HEK293 (cell line): ENCODE data around the gene MICAL3.

ENCODE experiments used
- CTCF ChIA-PET: fragments of 350-600 bp; formaldehyde crosslinking; extraction: SDS; loops from one replicate; lab custom pipeline; 2021; ENCODE audit warnings: antibody characterized with exemption; lab: Yijun Ruan, JAX
- POLR2A ChIA-PET: fragments of 300-600 bp; formaldehyde crosslinking; extraction: SDS; loops from one replicate; lab custom pipeline; 2020; ENCODE audit warnings: antibody characterized with exemption, inconsistent platforms; lab: Yijun Ruan, JAX
- H3K27ac ChIP-seq: fragments of 200-500 bp; sonication (Bioruptor generic); 2 replicates; pipeline ENCODE4 v1.5.1; 2014; ENCODE audit warnings: low read depth, low read length, control low read depth, inconsistent platforms; ENCODE audit errors: extremely low read depth
- H3K36me3 ChIP-seq, 2 experiments: fragments of 200-500 bp in 1 of 2; sonication (Bioruptor generic) in 1 of 2; 1 replicate in 1 of 2; 2 replicates in 1 of 2; pipeline ENCODE4 v1.5.1; 2014 to 2017; ENCODE audit warnings: inconsistent platforms in 2 of 2, low read length in 2 of 2; ENCODE audit not compliant: control insufficient read depth in 2 of 2, insufficient read depth in 1 of 2
- H3K4me1 ChIP-seq: fragments of 200-500 bp; sonication (Bioruptor generic); 2 replicates; pipeline ENCODE4 v1.5.1; 2014; ENCODE audit warnings: mild to moderate bottlenecking, low read length, inconsistent platforms; ENCODE audit not compliant: control insufficient read depth, insufficient read depth
- H3K4me3 ChIP-seq: 2 replicates; pipeline ENCODE4 v1.5.1; 2011; ENCODE audit warnings: low read depth, mild to moderate bottlenecking, control low read depth, low read length, moderate library complexity
- H3K9me3 ChIP-seq: fragments of 200-500 bp; sonication (Bioruptor generic); 2 replicates; pipeline ENCODE4 v1.5.1; 2014; ENCODE audit warnings: low read depth, low read length, inconsistent platforms; ENCODE audit not compliant: control insufficient read depth, insufficient read depth
- BCL11A ChIP-seq: fragments of 450-650 bp; formaldehyde crosslinking; IDR thresholded peaks from 2 replicates; pipeline ENCODE4 v1.5.1; 2016; ENCODE audit warnings: low read depth, missing biosample characterization, missing genetic modification characterization
- GLI4 ChIP-seq: fragments of 450-650 bp; formaldehyde crosslinking; IDR thresholded peaks from 2 replicates; pipeline ENCODE4 v1.5.1; 2016; ENCODE audit warnings: missing biosample characterization, missing genetic modification characterization
- OSR2 ChIP-seq: fragments of 450-650 bp; formaldehyde crosslinking; IDR thresholded peaks from 2 replicates; pipeline ENCODE4 v1.5.1; 2016; ENCODE audit warnings: missing biosample characterization, missing genetic modification characterization
- RBAK ChIP-seq: fragments of 450-650 bp; formaldehyde crosslinking; IDR thresholded peaks from 2 replicates; pipeline ENCODE4 v1.5.1; 2016; ENCODE audit warnings: missing biosample characterization, missing genetic modification characterization
- REPIN1 ChIP-seq: fragments of 450-650 bp; formaldehyde crosslinking; IDR thresholded peaks from 2 replicates; pipeline ENCODE4 v1.5.1; 2017; ENCODE audit warnings: missing biosample characterization, missing genetic modification characterization, low read depth
- SP2 ChIP-seq: fragments of 450-650 bp; formaldehyde crosslinking; IDR thresholded peaks from 2 replicates; pipeline ENCODE4 v1.5.1; 2016; ENCODE audit warnings: missing biosample characterization, missing genetic modification characterization
- ZFP41 ChIP-seq: fragments of 450-650 bp; formaldehyde crosslinking; IDR thresholded peaks from 2 replicates; pipeline ENCODE4 v1.5.1; 2016; ENCODE audit warnings: missing biosample characterization, missing genetic modification characterization, borderline replicate concordance
- ZNF174 ChIP-seq: fragments of 450-650 bp; formaldehyde crosslinking; IDR thresholded peaks from 2 replicates; pipeline ENCODE4 v1.5.0; 2017; ENCODE audit warnings: missing biosample characterization, mild to moderate bottlenecking, missing genetic modification characterization
- ZNF184 ChIP-seq: fragments of 450-650 bp; IDR thresholded peaks from 2 replicates; pipeline ENCODE4 v1.5.1; 2018; ENCODE audit warnings: missing biosample characterization, mild to moderate bottlenecking, missing genetic modification characterization
- ZNF2 ChIP-seq: fragments of 450-650 bp; formaldehyde crosslinking; IDR thresholded peaks from 2 replicates; pipeline ENCODE4 v1.5.1; 2016; ENCODE audit warnings: missing biosample characterization, missing genetic modification characterization
- ZNF202 ChIP-seq: fragments of 450-650 bp; formaldehyde crosslinking; IDR thresholded peaks from 2 replicates; pipeline ENCODE4 v1.5.1; 2016; ENCODE audit warnings: missing biosample characterization, missing genetic modification characterization, borderline replicate concordance
- ZNF221 ChIP-seq: fragments of 450-650 bp; formaldehyde crosslinking; IDR thresholded peaks from 2 replicates; pipeline ENCODE4 v1.5.1; 2017; ENCODE audit warnings: missing biosample characterization, missing genetic modification characterization, borderline replicate concordance
- ZNF248 ChIP-seq: fragments of 450-650 bp; formaldehyde crosslinking; IDR thresholded peaks from 2 replicates; pipeline ENCODE4 v1.5.1; 2017; ENCODE audit warnings: missing biosample characterization, missing genetic modification characterization
- ZNF335 ChIP-seq: fragments of 450-650 bp; formaldehyde crosslinking; conservative IDR thresholded peaks from 2 replicates; pipeline ENCODE4 v1.5.1; 2016; ENCODE audit warnings: missing biosample characterization, missing genetic modification characterization
- ZNF37A ChIP-seq: fragments of 450-650 bp; IDR thresholded peaks from 2 replicates; pipeline ENCODE4 v1.5.1; 2018; ENCODE audit warnings: missing biosample characterization, missing genetic modification characterization
- ZNF416 ChIP-seq: fragments of 450-650 bp; formaldehyde crosslinking; IDR thresholded peaks from 2 replicates; pipeline ENCODE4 v1.5.1; 2016; ENCODE audit warnings: missing biosample characterization, missing genetic modification characterization
- ZNF473 ChIP-seq: fragments of 450-650 bp; formaldehyde crosslinking; IDR thresholded peaks from 2 replicates; pipeline ENCODE4 v1.5.1; 2017; ENCODE audit warnings: missing biosample characterization, missing genetic modification characterization
- ZNF514 ChIP-seq: fragments of 450-650 bp; formaldehyde crosslinking; IDR thresholded peaks from 2 replicates; pipeline ENCODE4 v1.5.1; 2016; ENCODE audit warnings: missing biosample characterization, missing genetic modification characterization
- ZNF555 ChIP-seq: fragments of 450-650 bp; formaldehyde crosslinking; conservative IDR thresholded peaks from 2 replicates; pipeline ENCODE4 v1.5.1; 2017; ENCODE audit warnings: missing biosample characterization, mild to moderate bottlenecking, missing genetic modification characterization, inconsistent platforms
- ZNF624 ChIP-seq: fragments of 450-650 bp; formaldehyde crosslinking; IDR thresholded peaks from 2 replicates; pipeline ENCODE4 v1.5.1; 2017; ENCODE audit warnings: missing biosample characterization, missing genetic modification characterization
- ZNF677 ChIP-seq: fragments of 450-650 bp; IDR thresholded peaks from 2 replicates; pipeline ENCODE4 v1.5.0; 2018; ENCODE audit warnings: missing biosample characterization, mild to moderate bottlenecking, missing genetic modification characterization, moderate library complexity
- ZSCAN16 ChIP-seq: fragments of 450-650 bp; formaldehyde crosslinking; IDR thresholded peaks from 2 replicates; pipeline ENCODE4 v1.5.1; 2016; ENCODE audit warnings: missing biosample characterization, missing genetic modification characterization
- ZSCAN23 ChIP-seq: fragments of 450-650 bp; formaldehyde crosslinking; IDR thresholded peaks from 2 replicates; pipeline ENCODE4 v1.5.1; 2016; ENCODE audit warnings: missing biosample characterization, missing genetic modification characterization
- ZXDB ChIP-seq: fragments of 450-650 bp; formaldehyde crosslinking; IDR thresholded peaks from 2 replicates; pipeline ENCODE4 v1.5.1; 2016; ENCODE audit warnings: missing biosample characterization, missing genetic modification characterization
- TF ChIP-seq, protein P1 (sequence below): fragments of 450-650 bp; formaldehyde crosslinking; IDR thresholded peaks from 2 replicates; pipeline ENCODE4 v1.5.0; 2017; ENCODE audit warnings: missing biosample characterization, missing genetic modification characterization, borderline replicate concordance
- TF ChIP-seq, protein P2 (sequence below): fragments of 450-650 bp; formaldehyde crosslinking; IDR thresholded peaks from 2 replicates; pipeline ENCODE4 v1.5.1; 2016; ENCODE audit warnings: missing biosample characterization, missing genetic modification characterization
- TF ChIP-seq, protein P3 (sequence below): fragments of 450-650 bp; formaldehyde crosslinking; IDR thresholded peaks from 2 replicates; pipeline ENCODE4 v1.5.1; 2016; ENCODE audit warnings: missing biosample characterization, missing genetic modification characterization

Gene MICAL3

DNA sequence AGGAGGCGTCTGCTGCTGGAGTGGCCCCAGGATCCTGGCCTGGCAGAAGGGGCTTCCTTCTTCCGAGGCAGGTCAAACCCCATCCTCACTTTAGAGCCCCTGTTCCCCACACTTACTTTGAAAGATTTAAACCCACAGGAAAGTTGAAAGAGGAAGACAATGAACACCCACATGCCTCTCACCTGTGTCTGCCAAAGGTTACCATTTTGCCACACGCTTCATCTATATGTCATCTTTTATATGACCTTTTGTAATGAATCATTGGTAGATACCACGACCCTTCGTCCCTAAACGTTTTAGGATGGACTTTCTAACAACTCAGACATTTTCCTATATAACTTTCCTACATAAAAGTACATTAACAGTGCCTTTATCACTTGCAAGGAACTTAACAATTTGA lies 210.3 kb downstream of the MICAL3 start:
- Histone ChIP-seq H3K36me3 (peaks cover 4 to 70% of the 10 kb centered on the region in 2 experiments; a peak in 2 of 3 replicates), H3K4me3 (no peak overlapping the region), H3K4me1 (no peaks in the 10 kb centered on the region), H3K27ac (no peak overlapping the region), H3K9me3 (no peaks in the 10 kb centered on the region)
- ChIA-PET CTCF (interaction anchor here (1.3 kb wide), 1 partner anchor 262 kb away, joined by 3 read pairs; no protein-coding TSS in a partner anchor), POLR2A (no interaction called here)
- no peak for TF ChIP-seq ZNF677 (tag by site-specific recombination)
- no peak for TF ChIP-seq RBAK (tag by site-specific recombination)
- no peak for TF ChIP-seq ZFP41 (tag by site-specific recombination)
- no peak for TF ChIP-seq ZNF555
- no peak for TF ChIP-seq REPIN1 (tag by site-specific recombination)
- TF ChIP-seq ZNF416 (tag by site-specific recombination): no peak
- no peak for TF ChIP-seq ZNF473 (tag by site-specific recombination)
- no peak for TF ChIP-seq ZSCAN23 (tag by site-specific recombination)
- TF ChIP-seq ZNF184: no peak
- no peak for TF ChIP-seq ZNF221 (tag by site-specific recombination)
- TF ChIP-seq ZNF624 (tag by site-specific recombination): no peak
- no peak for TF ChIP-seq ZSCAN16 (tag by site-specific recombination)
- TF ChIP-seq, protein P1, sequence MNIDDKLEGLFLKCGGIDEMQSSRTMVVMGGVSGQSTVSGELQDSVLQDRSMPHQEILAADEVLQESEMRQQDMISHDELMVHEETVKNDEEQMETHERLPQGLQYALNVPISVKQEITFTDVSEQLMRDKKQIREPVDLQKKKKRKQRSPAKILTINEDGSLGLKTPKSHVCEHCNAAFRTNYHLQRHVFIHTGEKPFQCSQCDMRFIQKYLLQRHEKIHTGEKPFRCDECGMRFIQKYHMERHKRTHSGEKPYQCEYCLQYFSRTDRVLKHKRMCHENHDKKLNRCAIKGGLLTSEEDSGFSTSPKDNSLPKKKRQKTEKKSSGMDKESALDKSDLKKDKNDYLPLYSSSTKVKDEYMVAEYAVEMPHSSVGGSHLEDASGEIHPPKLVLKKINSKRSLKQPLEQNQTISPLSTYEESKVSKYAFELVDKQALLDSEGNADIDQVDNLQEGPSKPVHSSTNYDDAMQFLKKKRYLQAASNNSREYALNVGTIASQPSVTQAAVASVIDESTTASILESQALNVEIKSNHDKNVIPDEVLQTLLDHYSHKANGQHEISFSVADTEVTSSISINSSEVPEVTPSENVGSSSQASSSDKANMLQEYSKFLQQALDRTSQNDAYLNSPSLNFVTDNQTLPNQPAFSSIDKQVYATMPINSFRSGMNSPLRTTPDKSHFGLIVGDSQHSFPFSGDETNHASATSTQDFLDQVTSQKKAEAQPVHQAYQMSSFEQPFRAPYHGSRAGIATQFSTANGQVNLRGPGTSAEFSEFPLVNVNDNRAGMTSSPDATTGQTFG (tag by site-specific recombination): no peak
- TF ChIP-seq ZNF2 (tag by site-specific recombination): no peak
- TF ChIP-seq ZNF174: no peak

DNA sequence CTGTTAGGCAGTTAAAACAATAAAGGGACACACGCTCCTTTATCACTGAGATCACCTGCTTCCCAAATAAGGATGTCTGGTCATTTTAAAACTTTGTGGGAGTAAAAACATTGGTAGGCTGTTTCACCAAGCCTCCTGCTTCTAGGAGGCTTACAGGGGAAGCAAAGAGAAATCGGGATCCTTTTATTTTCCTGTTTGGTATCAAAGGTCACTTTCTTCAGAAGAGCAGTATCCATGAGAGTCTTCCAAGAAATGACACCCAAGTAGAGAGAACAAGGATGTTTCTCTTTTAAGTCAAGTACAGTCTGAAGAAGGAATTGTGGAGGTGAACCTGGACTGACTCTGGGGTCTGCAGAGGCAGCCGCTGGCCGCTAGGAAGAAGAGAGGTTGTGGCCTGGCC lies 213.2 kb downstream of the MICAL3 start:
- H3K36me3 ChIP-seq: peaks cover 7 to 80% of the 10 kb centered on the region in 2 experiments
- H3K27ac ChIP-seq: no peak overlapping the region
- POLR2A ChIA-PET: no interaction called here
- H3K4me3 ChIP-seq: no peak overlapping the region
- no peaks in the 10 kb centered on the region for H3K4me1 ChIP-seq
- H3K9me3 ChIP-seq: no peaks in the 10 kb centered on the region
- CTCF ChIA-PET: interaction anchor here (1.0 kb wide), 1 partner anchor 19 kb away, joined by 3 read pairs; no protein-coding TSS in a partner anchor
- TF ChIP-seq, protein P2, sequence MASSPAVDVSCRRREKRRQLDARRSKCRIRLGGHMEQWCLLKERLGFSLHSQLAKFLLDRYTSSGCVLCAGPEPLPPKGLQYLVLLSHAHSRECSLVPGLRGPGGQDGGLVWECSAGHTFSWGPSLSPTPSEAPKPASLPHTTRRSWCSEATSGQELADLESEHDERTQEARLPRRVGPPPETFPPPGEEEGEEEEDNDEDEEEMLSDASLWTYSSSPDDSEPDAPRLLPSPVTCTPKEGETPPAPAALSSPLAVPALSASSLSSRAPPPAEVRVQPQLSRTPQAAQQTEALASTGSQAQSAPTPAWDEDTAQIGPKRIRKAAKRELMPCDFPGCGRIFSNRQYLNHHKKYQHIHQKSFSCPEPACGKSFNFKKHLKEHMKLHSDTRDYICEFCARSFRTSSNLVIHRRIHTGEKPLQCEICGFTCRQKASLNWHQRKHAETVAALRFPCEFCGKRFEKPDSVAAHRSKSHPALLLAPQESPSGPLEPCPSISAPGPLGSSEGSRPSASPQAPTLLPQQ: no peak
- TF ChIP-seq SP2 (tag by site-specific recombination) (no peak), OSR2 (tag by site-specific recombination) (no peak), ZNF248 (tag by site-specific recombination) (no peak), ZNF335 (tag by site-specific recombination) (no peak), BCL11A (tag by site-specific recombination) (no peak), ZNF37A (tag by site-specific recombination) (no peak), ZNF514 (no peak), ZFP41 (tag by site-specific recombination) (no peak), ZNF202 (tag by site-specific recombination) (no peak), ZXDB (tag by site-specific recombination) (no peak), GLI4 (tag by site-specific recombination) (no peak)
- TF ChIP-seq, protein P3, sequence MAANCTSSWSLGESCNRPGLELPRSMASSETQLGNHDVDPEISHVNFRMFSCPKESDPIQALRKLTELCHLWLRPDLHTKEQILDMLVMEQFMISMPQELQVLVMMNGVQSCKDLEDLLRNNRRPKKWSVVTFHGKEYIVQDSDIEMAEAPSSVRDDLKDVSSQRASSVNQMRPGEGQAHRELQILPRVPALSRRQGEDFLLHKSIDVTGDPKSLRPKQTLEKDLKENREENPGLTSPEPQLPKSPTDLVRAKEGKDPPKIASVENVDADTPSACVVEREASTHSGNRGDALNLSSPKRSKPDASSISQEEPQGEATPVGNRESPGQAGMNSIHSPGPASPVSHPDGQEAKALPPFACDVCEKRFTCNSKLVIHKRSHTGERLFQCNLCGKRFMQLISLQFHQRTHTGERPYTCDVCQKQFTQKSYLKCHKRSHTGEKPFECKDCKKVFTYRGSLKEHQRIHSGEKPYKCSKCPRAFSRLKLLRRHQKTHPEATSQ (tag by site-specific recombination): no peak
